Tibial nerve (tissue), 3 donors: ENCODE data around the gene POLR1C.

Source experiments
- POLR2A ChIP-seq, 2 donors: fragments of 450-650 bp; IDR thresholded peaks; one replicate each; pipeline ENCODE4 v1.6.1; 2017; ENCODE audit warnings: antibody characterized with exemption in 2 of 2, mild to moderate bottlenecking in 2 of 2, moderate library complexity in 2 of 2
- TF ChIP-seq, protein P1 (sequence below), 5 experiments: fragments of 200-600 bp in 3 of 5; fragments of 450-650 bp in 2 of 5; sonication (generic) in 3 of 5; IDR thresholded peaks; one replicate each; pipeline ENCODE4 v1.5.1; 2016 to 2019; ENCODE audit warnings: antibody characterized with exemption in 5 of 5, mild to moderate bottlenecking in 3 of 5, moderate library complexity in 2 of 5

DNA sequence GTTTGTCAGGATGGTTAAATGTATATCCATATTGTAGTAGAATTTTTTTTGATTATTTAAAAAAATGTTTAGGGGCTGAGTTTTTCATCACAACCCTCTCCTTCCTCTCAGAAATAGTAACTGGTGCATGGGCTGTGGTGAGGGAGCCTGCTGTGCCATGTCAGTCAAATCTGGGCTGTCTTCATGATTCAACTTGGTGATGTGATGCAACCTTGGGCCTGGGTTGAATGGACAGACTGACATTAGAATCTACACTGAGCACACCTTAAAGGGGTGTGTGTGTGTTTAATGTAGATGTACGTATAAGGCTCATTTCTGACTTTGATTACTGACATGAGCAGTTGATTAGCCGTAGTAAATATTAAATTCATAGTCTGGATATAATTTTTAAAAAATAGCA, 35.8 kb upstream of the POLR1C start:
- TF ChIP-seq, protein P1, sequence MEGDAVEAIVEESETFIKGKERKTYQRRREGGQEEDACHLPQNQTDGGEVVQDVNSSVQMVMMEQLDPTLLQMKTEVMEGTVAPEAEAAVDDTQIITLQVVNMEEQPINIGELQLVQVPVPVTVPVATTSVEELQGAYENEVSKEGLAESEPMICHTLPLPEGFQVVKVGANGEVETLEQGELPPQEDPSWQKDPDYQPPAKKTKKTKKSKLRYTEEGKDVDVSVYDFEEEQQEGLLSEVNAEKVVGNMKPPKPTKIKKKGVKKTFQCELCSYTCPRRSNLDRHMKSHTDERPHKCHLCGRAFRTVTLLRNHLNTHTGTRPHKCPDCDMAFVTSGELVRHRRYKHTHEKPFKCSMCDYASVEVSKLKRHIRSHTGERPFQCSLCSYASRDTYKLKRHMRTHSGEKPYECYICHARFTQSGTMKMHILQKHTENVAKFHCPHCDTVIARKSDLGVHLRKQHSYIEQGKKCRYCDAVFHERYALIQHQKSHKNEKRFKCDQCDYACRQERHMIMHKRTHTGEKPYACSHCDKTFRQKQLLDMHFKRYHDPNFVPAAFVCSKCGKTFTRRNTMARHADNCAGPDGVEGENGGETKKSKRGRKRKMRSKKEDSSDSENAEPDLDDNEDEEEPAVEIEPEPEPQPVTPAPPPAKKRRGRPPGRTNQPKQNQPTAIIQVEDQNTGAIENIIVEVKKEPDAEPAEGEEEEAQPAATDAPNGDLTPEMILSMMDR (IDR thresholded peaks at IDR 0.05), result no peak
- no peak for TF ChIP-seq POLR2A (IDR thresholded peaks at IDR 0.05)
